ENCODE results near the gene MROH9.

MROH9 gene

GRCh38 chr1:171090604-171091003 is 155.3 kb downstream of the MROH9 start, which contains the start of gene FMO3:
FMO3 (plus strand) TSS chr1:171090905; CDS start chr1:171092659, 1,754 bp downstream.
- Mint-ChIP-seq H3K36me3 (no peaks in the 10 kb centered on the region), H3K27me3 (peaks cover 4% of the 10 kb centered on the region), H3K27ac (no peak within 1 kb of the TSS), H3K4me1 (no peaks in the 10 kb centered on the region), H3K4me3 (no peak within 1 kb of the TSS), H3K9me3 (no peaks in the 10 kb centered on the region)

- H3K36me3 Mint-ChIP-seq: no peaks in the 10 kb centered on the region
- H3K27me3 Mint-ChIP-seq: peaks cover 6% of the 10 kb centered on the region
- H3K27ac Mint-ChIP-seq: no peak overlapping the region
- no peaks in the 10 kb centered on the region for H3K9me3 Mint-ChIP-seq
- no peak overlapping the region for H3K4me3 Mint-ChIP-seq
- no peaks in the 10 kb centered on the region for H3K4me1 Mint-ChIP-seq
These were observed 168.5 kb downstream of the MROH9 start for GRCh38 chr1:171103862-171104261.

GRCh38 chr1:171107262-171107940 is 172.1 kb downstream of the MROH9 start:
- Mint-ChIP-seq H3K36me3 (no peaks in the 10 kb centered on the region), H3K4me1 (no peaks in the 10 kb centered on the region), H3K27ac (no peak overlapping the region), H3K9me3 (no peaks in the 10 kb centered on the region), H3K27me3 (peaks cover 16% of the 10 kb centered on the region), H3K4me3 (no peak overlapping the region)

DNA sequence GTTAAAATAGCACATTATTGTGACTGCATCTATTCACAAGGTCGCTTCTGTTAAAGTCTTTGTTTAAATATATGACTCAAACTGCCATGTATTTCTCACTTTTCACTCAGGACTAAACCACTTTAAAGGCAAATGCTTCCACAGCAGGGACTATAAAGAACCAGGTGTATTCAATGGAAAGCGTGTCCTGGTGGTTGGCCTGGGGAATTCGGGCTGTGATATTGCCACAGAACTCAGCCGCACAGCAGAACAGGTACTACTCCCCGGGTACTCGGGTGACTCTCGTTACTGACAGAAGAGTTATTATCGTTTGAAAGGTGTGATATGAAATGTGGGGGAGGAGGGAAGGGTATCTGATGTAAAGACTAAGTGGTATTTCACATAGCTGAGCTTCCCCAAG is 172.6 kb downstream of the MROH9 start:
- Mint-ChIP-seq H3K27me3 (peaks cover 19% of the 10 kb centered on the region), H3K9me3 (no peaks in the 10 kb centered on the region), H3K4me3 (no peak overlapping the region), H3K36me3 (no peaks in the 10 kb centered on the region), H3K4me1 (no peaks in the 10 kb centered on the region), H3K27ac (no peak overlapping the region)

- H3K27ac Mint-ChIP-seq: no peak overlapping the region
- no peaks in the 10 kb centered on the region for H3K9me3 Mint-ChIP-seq
- no peak overlapping the region for H3K4me3 Mint-ChIP-seq
- no peaks in the 10 kb centered on the region for H3K4me1 Mint-ChIP-seq
- H3K27me3 Mint-ChIP-seq: peaks cover 19% of the 10 kb centered on the region
- H3K36me3 Mint-ChIP-seq: no peaks in the 10 kb centered on the region
These were observed 174.6 kb downstream of the MROH9 start for GRCh38 chr1:171109966-171110365.

DNA sequence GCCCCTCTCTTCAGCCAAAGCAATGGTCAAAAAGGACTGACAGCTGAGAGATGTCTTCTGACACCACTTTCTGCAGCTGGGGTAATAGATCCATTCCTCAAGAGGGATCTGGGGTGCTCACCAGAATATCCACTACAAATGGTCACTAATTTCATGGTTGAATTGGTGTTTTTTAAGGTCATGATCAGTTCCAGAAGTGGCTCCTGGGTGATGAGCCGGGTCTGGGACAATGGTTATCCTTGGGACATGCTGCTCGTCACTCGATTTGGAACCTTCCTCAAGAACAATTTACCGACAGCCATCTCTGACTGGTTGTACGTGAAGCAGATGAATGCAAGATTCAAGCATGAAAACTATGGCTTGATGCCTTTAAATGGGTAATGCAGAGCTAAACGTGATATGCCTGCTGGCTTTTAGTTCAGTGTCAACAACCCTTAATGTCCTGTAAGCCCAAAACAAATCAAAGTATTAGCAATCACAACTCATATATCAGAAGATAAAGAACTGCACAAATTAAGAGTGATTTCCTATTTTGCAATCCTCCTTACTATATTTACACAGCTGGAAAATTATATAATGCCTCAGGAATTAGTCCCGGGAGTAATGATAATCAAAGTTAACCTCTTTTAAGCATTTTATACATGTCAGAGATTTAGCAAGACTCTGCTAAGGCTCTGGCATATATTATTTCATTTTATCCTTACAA is 175.4 kb downstream of the MROH9 start:
- Mint-ChIP-seq H3K27me3 (peaks cover 19% of the 10 kb centered on the region), H3K27ac (no peak overlapping the region), H3K4me1 (no peaks in the 10 kb centered on the region), H3K4me3 (no peak overlapping the region), H3K9me3 (no peaks in the 10 kb centered on the region), H3K36me3 (no peaks in the 10 kb centered on the region)

DNA sequence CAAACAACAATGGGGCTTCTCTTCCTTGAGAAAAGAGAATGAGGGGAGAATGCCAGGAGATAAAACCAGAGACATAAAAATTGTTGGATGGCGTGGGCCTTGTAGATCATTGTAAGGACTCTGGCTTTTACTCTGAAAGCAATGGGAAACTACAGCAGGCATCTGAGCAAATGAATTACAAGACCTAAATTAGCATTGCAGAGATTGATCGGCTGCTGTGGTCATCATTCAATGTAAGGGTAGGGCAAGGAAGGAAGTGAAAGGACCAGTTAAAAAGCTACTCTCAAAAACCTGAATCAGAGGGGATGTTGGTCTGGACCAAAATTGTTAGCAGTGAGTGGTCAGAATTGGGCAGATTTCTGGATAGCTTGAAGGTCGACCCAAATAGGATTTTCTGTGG is 176.8 kb downstream of the MROH9 start:
- H3K27ac Mint-ChIP-seq: no peak overlapping the region
- no peaks in the 10 kb centered on the region for H3K4me1 Mint-ChIP-seq
- H3K27me3 Mint-ChIP-seq: peaks cover 21% of the 10 kb centered on the region
- H3K9me3 Mint-ChIP-seq: no peaks in the 10 kb centered on the region
- H3K4me3 Mint-ChIP-seq: no peak overlapping the region
- no peaks in the 10 kb centered on the region for H3K36me3 Mint-ChIP-seq

- no peak overlapping the region for H3K4me3 Mint-ChIP-seq
- H3K4me1 Mint-ChIP-seq: no peaks in the 10 kb centered on the region
- H3K27me3 Mint-ChIP-seq: peaks cover 21% of the 10 kb centered on the region
- no peaks in the 10 kb centered on the region for H3K9me3 Mint-ChIP-seq
- no peaks in the 10 kb centered on the region for H3K36me3 Mint-ChIP-seq
- H3K27ac Mint-ChIP-seq: no peak overlapping the region
These were observed 178.0 kb downstream of the MROH9 start for GRCh38 chr1:171113382-171113781.
